WTC11 (cell line): ENCODE results near the gene CD109. TPM values are rescaled to one million over a fixed set of nuclear protein-coding genes. Genes with fewer than 3 reads are reported as not detected.

Experiments
- ATAC-seq: fragments of 200-7000 bp; cut with Tn5 transposase; 2 replicates; pipeline ENCODE4 v1.10.0; 2021; ENCODE audit warnings: mild to moderate bottlenecking, moderate library complexity
- CTCF ChIA-PET: fragments of 300-600 bp; sonication (Branson Sonifier 250); formaldehyde crosslinking; loops from one replicate; lab custom pipeline; 2021; ENCODE audit warnings: antibody characterized with exemption; lab: Charles Lee
- POLR2A ChIA-PET: fragments of 350-600 bp; sonication (Branson Sonifier 250); formaldehyde crosslinking; loops from one replicate; lab custom pipeline; 2021; ENCODE audit warnings: antibody characterized with exemption; lab: Charles Lee
- DNase-seq: peaks from one replicate; pipeline ENCODE4 v3.0.0; 2021; ENCODE audit warnings: low spot score
- H3K27ac Mint-ChIP-seq: 2 replicates; pipeline ENCODE4 v1.8.0; 2021; ENCODE audit warnings: mixed read lengths
- H3K27me3 Mint-ChIP-seq: 2 replicates; pipeline ENCODE4 v1.8.0; 2021; ENCODE audit warnings: low read depth, mild to moderate bottlenecking, moderate library complexity, mixed read lengths
- H3K36me3 Mint-ChIP-seq: 2 replicates; pipeline ENCODE4 v1.8.0; 2021; ENCODE audit warnings: mixed read lengths
- H3K4me1 Mint-ChIP-seq: 2 replicates; pipeline ENCODE4 v1.8.0; 2022; ENCODE audit warnings: mixed read lengths
- H3K4me3 Mint-ChIP-seq: 2 replicates; pipeline ENCODE4 v1.8.0; 2021; ENCODE audit warnings: mild to moderate bottlenecking, moderate library complexity, mixed read lengths
- H3K9me3 Mint-ChIP-seq: 2 replicates; pipeline ENCODE4 v1.8.0; 2021; ENCODE audit warnings: mixed read lengths
- ARID4B ChIP-seq: sonication (generic); formaldehyde crosslinking; IDR thresholded peaks from 2 replicates; pipeline ENCODE4 v1.8.0; 2023; ENCODE audit warnings: missing genetic modification reagents, mild to moderate bottlenecking, borderline replicate concordance
- ATF6 ChIP-seq: sonication (generic); formaldehyde crosslinking; IDR thresholded peaks from 2 replicates; pipeline ENCODE4 v1.8.1; 2023; ENCODE audit warnings: mild to moderate bottlenecking, missing genetic modification reagents
- EMX1 ChIP-seq: fragments of 250-450 bp; sonication (Bioruptor Pico); IDR thresholded peaks from 2 replicates; pipeline ENCODE4 v1.8.0; 2021; ENCODE audit warnings: mild to moderate bottlenecking
- ERG ChIP-seq: fragments of 250-450 bp; sonication (Bioruptor Pico); IDR thresholded peaks from 2 replicates; pipeline ENCODE4 v1.8.0; 2021; ENCODE audit warnings: mild to moderate bottlenecking
- ETV6 ChIP-seq: sonication (generic); formaldehyde crosslinking; IDR thresholded peaks from 2 replicates; pipeline ENCODE4 v1.8.1; 2022; ENCODE audit warnings: mild to moderate bottlenecking, missing genetic modification reagents
- FOXK1 ChIP-seq: sonication (generic); formaldehyde crosslinking; IDR thresholded peaks from 2 replicates; pipeline ENCODE4 v1.8.0; 2022; ENCODE audit warnings: mild to moderate bottlenecking, moderate library complexity, missing genetic modification reagents
- FOXP1 ChIP-seq: sonication (generic); formaldehyde crosslinking; IDR thresholded peaks from 2 replicates; pipeline ENCODE4 v1.8.0; 2022; ENCODE audit warnings: missing genetic modification reagents, mild to moderate bottlenecking, moderate library complexity, borderline replicate concordance
- FOXP4 ChIP-seq: sonication (generic); formaldehyde crosslinking; IDR thresholded peaks from 2 replicates; pipeline ENCODE4 v1.8.0; 2022; ENCODE audit warnings: mild to moderate bottlenecking, missing genetic modification reagents
- GTF2I ChIP-seq: fragments of 250-450 bp; sonication (Bioruptor Pico); conservative IDR thresholded peaks from 2 replicates; pipeline ENCODE4 v1.4.0; 2021; ENCODE audit warnings: mild to moderate bottlenecking
- HMGA2 ChIP-seq: fragments of 250-450 bp; sonication (Bioruptor Pico); IDR thresholded peaks from 2 replicates; pipeline ENCODE4 v1.4.0; 2021; ENCODE audit warnings: mild to moderate bottlenecking, moderate library complexity
- JAZF1 ChIP-seq: fragments of 250-450 bp; sonication (Bioruptor Pico); IDR thresholded peaks from 2 replicates; pipeline ENCODE4 v1.9.0; 2021; ENCODE audit warnings: moderate library complexity, mild to moderate bottlenecking, inconsistent platforms
- MAX ChIP-seq: sonication (generic); formaldehyde crosslinking; IDR thresholded peaks from 2 replicates; pipeline ENCODE4 v1.8.0; 2022; ENCODE audit warnings: mild to moderate bottlenecking, missing genetic modification reagents
- OVOL2 ChIP-seq: fragments of 250-450 bp; sonication (Bioruptor Pico); IDR thresholded peaks from 2 replicates; pipeline ENCODE4 v1.9.0; 2021; ENCODE audit warnings: mild to moderate bottlenecking, borderline replicate concordance
- SMAD3 ChIP-seq: sonication (generic); formaldehyde crosslinking; IDR thresholded peaks from 2 replicates; pipeline ENCODE4 v1.8.0; 2022; ENCODE audit warnings: missing genetic modification reagents, mild to moderate bottlenecking, borderline replicate concordance
- SP1 ChIP-seq: sonication (generic); formaldehyde crosslinking; conservative IDR thresholded peaks from 2 replicates; pipeline ENCODE4 v1.8.1; 2022; ENCODE audit warnings: missing genetic modification reagents
- TEAD1 ChIP-seq: sonication (generic); formaldehyde crosslinking; IDR thresholded peaks from 2 replicates; pipeline ENCODE4 v1.8.0; 2022; ENCODE audit warnings: mild to moderate bottlenecking, missing genetic modification reagents
- TP53 ChIP-seq: sonication (generic); formaldehyde crosslinking; IDR thresholded peaks from 2 replicates; pipeline ENCODE4 v1.8.1; 2023; ENCODE audit warnings: mild to moderate bottlenecking, missing genetic modification reagents
- ZBTB21 ChIP-seq: sonication (generic); formaldehyde crosslinking; IDR thresholded peaks from 2 replicates; pipeline ENCODE4 v1.8.1; 2023; ENCODE audit warnings: mild to moderate bottlenecking, missing genetic modification reagents, borderline replicate concordance
- ZNF138 ChIP-seq: sonication (generic); formaldehyde crosslinking; conservative IDR thresholded peaks from 2 replicates; pipeline ENCODE4 v1.8.1; 2022; ENCODE audit warnings: mild to moderate bottlenecking, moderate library complexity, missing genetic modification reagents
- ZNF263 ChIP-seq: sonication (generic); formaldehyde crosslinking; IDR thresholded peaks from 2 replicates; pipeline ENCODE4 v1.8.1; 2022; ENCODE audit warnings: low read depth, mild to moderate bottlenecking, moderate library complexity, missing genetic modification reagents
- ZNF425 ChIP-seq: fragments of 250-450 bp; sonication (Bioruptor Pico); conservative IDR thresholded peaks from 2 replicates; pipeline ENCODE4 v1.9.0; 2021; ENCODE audit warnings: mild to moderate bottlenecking
- total RNA-seq: library from RNA; stranded (reverse); gene quantifications from 3 replicates; pipeline ENCODE4 v1.2.3, GENCODE V29; 2021

The CD109 gene
- total RNA-seq, 1 experiment from 2014 or later: 4.5 TPM

- TF ChIP-seq ZBTB21 (CRISPR knock-in tag): no peak
- TF ChIP-seq TP53 (CRISPR knock-in tag): no peak
- no peak for TF ChIP-seq FOXP4 (CRISPR knock-in tag)
- no peak for TF ChIP-seq MAX (CRISPR knock-in tag)
- TF ChIP-seq, all 79 proteins: peak for 0
Measured at GRCh38 chr6:73704798-73705197, 8.8 kb downstream of the CD109 start (continued).

- no peaks in the 10 kb centered on the region for H3K4me1 Mint-ChIP-seq
- no peak overlapping the region for H3K27ac Mint-ChIP-seq
- no peaks in the 10 kb centered on the region for H3K36me3 Mint-ChIP-seq
- H3K9me3 Mint-ChIP-seq: no peaks in the 10 kb centered on the region
- DNase-seq (no peak), ATAC-seq (no peak)
- H3K4me3 Mint-ChIP-seq: no peak overlapping the region
- CTCF ChIA-PET: interaction anchor here (1.4 to 1.6 kb wide), 2 partner anchors 26 to 32 kb away, joined by 4 to 6 read pairs; no protein-coding TSS in a partner anchor
- H3K27me3 Mint-ChIP-seq: no peaks in the 10 kb centered on the region
- POLR2A ChIA-PET: interaction anchor here (0.6 kb wide), 1 partner anchor 223 kb away, joined by 5 read pairs; no protein-coding TSS in a partner anchor
- TF ChIP-seq ZNF425 (CRISPR knock-in tag): no peak
- no peak for TF ChIP-seq OVOL2 (CRISPR knock-in tag)
- TF ChIP-seq ARID4B: no peak
- TF ChIP-seq FOXP1 (CRISPR knock-in tag): no peak
- TF ChIP-seq EMX1 (CRISPR knock-in tag): no peak
Measured at GRCh38 chr6:73706971-73707370, 11.0 kb downstream of the CD109 start.

- ChIA-PET CTCF (no interaction called here), POLR2A (no interaction called here)
- ATAC-seq (no peak), DNase-seq (no peak)
- Mint-ChIP-seq H3K4me1 (peaks cover 23% of the 10 kb centered on the region), H3K36me3 (no peaks in the 10 kb centered on the region), H3K9me3 (no peaks in the 10 kb centered on the region), H3K27ac (no peak overlapping the region), H3K4me3 (no peak overlapping the region), H3K27me3 (no peaks in the 10 kb centered on the region)
- TF ChIP-seq SP1 (CRISPR knock-in tag): no peak
- no peak for TF ChIP-seq ERG (CRISPR knock-in tag)
- TF ChIP-seq TEAD1 (CRISPR knock-in tag): no peak
- no peak for TF ChIP-seq MAX (CRISPR knock-in tag)
- TF ChIP-seq SMAD3 (CRISPR knock-in tag): no peak
- no peak for TF ChIP-seq GTF2I (CRISPR knock-in tag)
- no peak for TF ChIP-seq FOXK1 (CRISPR knock-in tag)
- no peak for TF ChIP-seq ZNF263 (CRISPR knock-in tag)
- TF ChIP-seq ZNF138 (CRISPR knock-in tag): no peak
- TF ChIP-seq ETV6 (CRISPR knock-in tag): no peak
- TF ChIP-seq HMGA2 (CRISPR knock-in tag): no peak
- TF ChIP-seq JAZF1: no peak
- TF ChIP-seq ATF6: no peak
Measured at GRCh38 chr6:73710470-73710869, 14.5 kb downstream of the CD109 start.
